ENCODE measurements around the gene TAL2. TPM values are rescaled to one million over a fixed set of nuclear protein-coding genes. Genes with fewer than 3 reads are reported as not detected.

The TAL2 gene
- total RNA-seq, 4 donors from 2014 or later = 3.7 TPM; not detected in 3

- H3K9me3 ChIP-seq = no peaks in the 10 kb centered on the region
- WGBS, 2 donors = 76 to 86% methylated on average over 5 of the region's 5 CpGs
- H3K36me3 ChIP-seq = no peaks in the 10 kb centered on the region
- no peak overlapping the region for H3K27ac ChIP-seq
- no peaks in the 10 kb centered on the region for H3K27me3 ChIP-seq
- TF ChIP-seq POLR2A (IDR thresholded peaks at IDR 0.05) (no peak), EP300 (IDR thresholded peaks at IDR 0.05) (no peak), CTCF (IDR thresholded peaks at IDR 0.05) (no peak)
- no peak overlapping the region for H3K4me3 ChIP-seq
- no peak for DNase-seq (ENCODE audit: low spot score in 2 of 2)
- no peaks in the 10 kb centered on the region for H3K4me1 ChIP-seq
Measured at GRCh38 chr9:105663914-105664313, 1.7 kb downstream of the TAL2 start.

GRCh38 chr9:105667867-105668266, 5.6 kb downstream of the TAL2 start:
- TF ChIP-seq EP300 (IDR thresholded peaks at IDR 0.05) = no peak
- no peak for TF ChIP-seq POLR2A (IDR thresholded peaks at IDR 0.05)
- no peak for TF ChIP-seq CTCF (IDR thresholded peaks at IDR 0.05)
- H3K36me3 ChIP-seq = no peaks in the 10 kb centered on the region
- no peak for DNase-seq (ENCODE audit: low spot score in 2 of 2)
- H3K4me1 ChIP-seq = no peaks in the 10 kb centered on the region
- H3K27me3 ChIP-seq = no peaks in the 10 kb centered on the region
- no peak overlapping the region for H3K27ac ChIP-seq
- WGBS, 2 donors = 39 to 46% methylated on average over 4 of the region's 4 CpGs
- no peak overlapping the region for H3K4me3 ChIP-seq
- H3K9me3 ChIP-seq = no peaks in the 10 kb centered on the region

- DNase-seq (ENCODE audit: low spot score in 2 of 2) = no peak
- 66% methylated on average over 3 of the region's 3 CpGs for WGBS, 2 donors
- no peak for TF ChIP-seq POLR2A (IDR thresholded peaks at IDR 0.05)
- Histone ChIP-seq H3K9me3 (no peaks in the 10 kb centered on the region), H3K4me3 (no peak overlapping the region), H3K27me3 (no peaks in the 10 kb centered on the region), H3K4me1 (no peaks in the 10 kb centered on the region), H3K36me3 (no peaks in the 10 kb centered on the region), H3K27ac (no peak overlapping the region)
Measured at GRCh38 chr9:105670315-105670714, 8.1 kb downstream of the TAL2 start.

- DNase-seq (ENCODE audit: low spot score in 2 of 2) = no peak
- no peak overlapping the region for H3K27ac ChIP-seq
- 66 to 72% methylated on average over 3 of the region's 3 CpGs for WGBS, 2 donors
- no peaks in the 10 kb centered on the region for H3K9me3 ChIP-seq
- no peaks in the 10 kb centered on the region for H3K36me3 ChIP-seq
- TF ChIP-seq POLR2A (IDR thresholded peaks at IDR 0.05) = no peak
- TF ChIP-seq EP300 (IDR thresholded peaks at IDR 0.05) = no peak
- TF ChIP-seq CTCF (IDR thresholded peaks at IDR 0.05) = no peak
- no peaks in the 10 kb centered on the region for H3K4me1 ChIP-seq
- no peaks in the 10 kb centered on the region for H3K27me3 ChIP-seq
- H3K4me3 ChIP-seq = no peak overlapping the region
Measured at GRCh38 chr9:105670775-105671174, 8.5 kb downstream of the TAL2 start.

GRCh38 chr9:105672711-105673234, 10.5 kb downstream of the TAL2 start:
- DNase-seq (ENCODE audit: low spot score in 2 of 2) = no peak
- 46 to 49% methylated on average over 3 of the region's 3 CpGs for WGBS, 2 donors

More at GRCh38 chr9:105672711-105673234, 10.5 kb downstream of the TAL2 start:
- no peaks in the 10 kb centered on the region for H3K36me3 ChIP-seq
- H3K9me3 ChIP-seq = no peaks in the 10 kb centered on the region
- H3K27ac ChIP-seq = no peak overlapping the region
- TF ChIP-seq POLR2A (IDR thresholded peaks at IDR 0.05) (no peak), CTCF (IDR thresholded peaks at IDR 0.05) (no peak), EP300 (IDR thresholded peaks at IDR 0.05) (no peak)
- H3K27me3 ChIP-seq = no peaks in the 10 kb centered on the region
- no peaks in the 10 kb centered on the region for H3K4me1 ChIP-seq
- H3K4me3 ChIP-seq = no peak overlapping the region

All from tibial nerve (tissue), 4 donors.